K562 (cell line): ENCODE data around the gene MFSD11. TPM values are rescaled to one million over a fixed set of nuclear protein-coding genes. Genes with fewer than 3 reads are reported as not detected.
A peak's percentile ranks its signal among the peaks of the same experiment; 100 is the strongest.

ENCODE experiments used
- CREM ChIP-seq: IDR thresholded peaks from 2 replicates; pipeline ENCODE4 v1.6.1; 2014; ENCODE audit warnings: antibody characterized with exemption, low read depth
- FOSL1 ChIP-seq: fragments of 200-800 bp; sonication (Bioruptor generic); conservative IDR thresholded peaks from 2 replicates; pipeline ENCODE4 v1.6.1; 2016; ENCODE audit warnings: missing genetic modification characterization, missing compliant biosample characterization
- GATAD2A ChIP-seq: fragments of 450-650 bp; IDR thresholded peaks from 2 replicates; pipeline ENCODE4 v1.6.1; 2017
- RB1 ChIP-seq: fragments of 450-650 bp; IDR thresholded peaks from 2 replicates; pipeline ENCODE4 v1.6.1; 2017; ENCODE audit warnings: low read depth, mild to moderate bottlenecking
- SRF ChIP-seq, 2 experiments: fragments of 250-450, 450-650 bp in 1 of 2; sonication (Bioruptor Pico) in 1 of 2; sonication (generic) in 1 of 2; formaldehyde crosslinking; IDR thresholded peaks; 2 replicates each; pipeline versions ENCODE4 v1.5.0 to v1.5.1; 2020 to 2022; ENCODE audit warnings: mild to moderate bottlenecking in 1 of 2, missing genetic modification reagents in 1 of 2
- TAF9B ChIP-seq: fragments of 450-650 bp; IDR thresholded peaks from 2 replicates; pipeline ENCODE4 v1.6.1; 2018; ENCODE audit warnings: mild to moderate bottlenecking; ENCODE audit not compliant: partially characterized antibody
- ZKSCAN1 ChIP-seq: fragments of 150-350 bp; IDR thresholded peaks from 2 replicates; pipeline ENCODE4 v1.6.1; 2016; ENCODE audit warnings: low read depth, low read length
- ZNF347 ChIP-seq: fragments of 450-650 bp; formaldehyde crosslinking; IDR thresholded peaks from 2 replicates; pipeline ENCODE4 v1.4.0; 2020; ENCODE audit warnings: low read depth, mild to moderate bottlenecking, moderate library complexity
- ZNF589 ChIP-seq: fragments of 200-800 bp; sonication (Bioruptor generic); IDR thresholded peaks from 2 replicates; pipeline ENCODE4 v1.6.1; 2016; ENCODE audit warnings: low read depth, missing genetic modification characterization, missing compliant biosample characterization
- ZNF644 ChIP-seq: fragments of 200-800 bp; sonication (Bioruptor generic); IDR thresholded peaks from 2 replicates; pipeline ENCODE4 v1.6.1; 2016; ENCODE audit warnings: low read depth, missing genetic modification characterization, missing compliant biosample characterization
- polyA plus RNA-seq, 8 experiments: library from polyadenylated mRNA; depleted of rRNA in 4 of 8; stranded (reverse) in 5 of 8; unstranded in 3 of 8; fragments of >200 nt; fragmentation: Nextera tagmentation in 2 of 8; fragmentation: Illumina TruSeq in 1 of 8; extraction: Ambion mirVana in 2 of 8; extraction: Trizol in 1 of 8; gene quantifications; 2 replicates each; pipeline versions ENCODE4 v1.2.1 to v1.2.3, GENCODE V29; 2011 to 2014; ENCODE audit warnings: inconsistent platforms in 1 of 8, missing spikeins in 1 of 8
- total RNA-seq, 7 experiments: library from RNA; depleted of rRNA in 6 of 7; stranded (reverse); fragments of >200 nt in 6 of 7; fragmentation: Illumina TruSeq in 2 of 7; extraction: Trizol in 2 of 7; gene quantifications; 2 replicates each; pipeline versions ENCODE4 v1.2.1 to v1.2.3, GENCODE V29; 2011 to 2021; ENCODE audit warnings: low replicate concordance in 1 of 7
- TF ChIP-seq, protein P1 (sequence below), 2 experiments: fragments of 150-350 bp in 1 of 2; IDR thresholded peaks; 2 replicates each; pipeline ENCODE4 v1.6.1; 2012 to 2016; ENCODE audit warnings: low read depth in 2 of 2, low read length in 2 of 2, mild to moderate bottlenecking in 1 of 2, moderate library complexity in 1 of 2
- TF ChIP-seq, protein P2 (sequence below): fragments of 450-650 bp; IDR thresholded peaks from 2 replicates; pipeline ENCODE4 v1.6.1; 2016; ENCODE audit warnings: low read depth, mild to moderate bottlenecking, moderate library complexity
- TF ChIP-seq, protein P3 (sequence below), 3 experiments: IDR thresholded peaks in 2 of 3; conservative IDR thresholded peaks in 1 of 3; 2 replicates each; pipeline ENCODE4 v1.5.1; 2011 to 2012; ENCODE audit warnings: low read length in 3 of 3, mild to moderate bottlenecking in 3 of 3, control low read depth in 2 of 3, improper control_type of control experiment in 1 of 3, inconsistent platforms in 1 of 3, low read depth in 1 of 3, mixed read lengths in 1 of 3, moderate library complexity in 1 of 3; ENCODE audit not compliant: insufficient read depth in 2 of 3
- TF ChIP-seq, protein P4 (sequence below): sonication (generic); formaldehyde crosslinking; IDR thresholded peaks from 2 replicates; pipeline ENCODE4 v1.8.0; 2023; ENCODE audit warnings: missing genetic modification reagents, mild to moderate bottlenecking, borderline replicate concordance

The MFSD11 gene
- total and polyA plus RNA-seq, 9 of the 15 experiments (the other 6 are each of a cell fraction or from before 2014, with no cell fraction given): 14.4 to 24.5 (median 19.9) TPM

DNA sequence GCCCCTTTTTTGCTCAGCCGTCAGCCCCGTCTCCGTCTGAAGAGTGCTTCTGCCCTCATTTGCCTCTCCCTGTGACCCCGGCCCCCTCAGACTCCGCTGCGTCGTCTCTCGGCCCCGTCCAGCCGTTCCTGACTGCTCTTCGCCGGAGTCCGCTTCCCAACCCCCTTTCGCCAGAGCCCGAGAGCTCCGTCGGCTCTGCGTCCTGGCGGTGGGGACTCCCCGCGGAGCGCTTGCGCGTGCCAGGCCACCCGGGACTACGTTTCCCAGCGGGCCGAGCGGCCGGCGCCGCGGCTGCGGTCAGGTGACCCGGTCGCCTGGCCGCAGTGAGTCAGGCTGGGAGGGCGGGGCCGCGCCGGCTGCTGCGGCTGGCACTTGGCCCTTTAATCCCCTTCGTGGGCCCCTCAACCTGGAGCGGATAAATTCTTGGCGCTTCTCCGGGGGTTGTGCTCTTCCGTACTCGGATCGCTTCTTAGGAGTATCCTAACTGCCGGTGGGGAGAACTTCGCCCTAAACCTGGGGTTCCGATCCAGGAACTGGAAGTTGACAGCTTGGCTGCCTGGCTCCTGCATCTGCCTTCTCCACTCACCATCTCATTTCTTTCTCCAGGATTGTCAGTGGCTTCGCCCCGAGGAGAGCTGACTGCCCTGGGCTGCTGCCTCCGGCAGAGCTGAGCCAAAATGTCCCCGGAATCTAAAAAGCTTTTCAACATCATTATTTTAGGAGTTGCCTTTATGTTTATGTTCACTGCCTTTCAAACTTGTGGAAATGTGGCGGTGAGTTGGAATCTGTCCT, at the start of gene MFSD11 (continued):
- TF ChIP-seq GATAD2A (no peak), FOSL1 (tag) (peak; percentile 98), SRF (CRISPR knock-in tag; IDR thresholded peaks at IDR 0.05) (no peak), ZNF347 (CRISPR knock-in tag) (no peak), CREM (peak; percentile 84), RB1 (no peak; the same call in 1 of the 2 replicates), TAF9B (no peak), ZNF589 (no peak), ZKSCAN1 (no peak), ZNF644 (no peak)
- TF ChIP-seq, protein P1, sequence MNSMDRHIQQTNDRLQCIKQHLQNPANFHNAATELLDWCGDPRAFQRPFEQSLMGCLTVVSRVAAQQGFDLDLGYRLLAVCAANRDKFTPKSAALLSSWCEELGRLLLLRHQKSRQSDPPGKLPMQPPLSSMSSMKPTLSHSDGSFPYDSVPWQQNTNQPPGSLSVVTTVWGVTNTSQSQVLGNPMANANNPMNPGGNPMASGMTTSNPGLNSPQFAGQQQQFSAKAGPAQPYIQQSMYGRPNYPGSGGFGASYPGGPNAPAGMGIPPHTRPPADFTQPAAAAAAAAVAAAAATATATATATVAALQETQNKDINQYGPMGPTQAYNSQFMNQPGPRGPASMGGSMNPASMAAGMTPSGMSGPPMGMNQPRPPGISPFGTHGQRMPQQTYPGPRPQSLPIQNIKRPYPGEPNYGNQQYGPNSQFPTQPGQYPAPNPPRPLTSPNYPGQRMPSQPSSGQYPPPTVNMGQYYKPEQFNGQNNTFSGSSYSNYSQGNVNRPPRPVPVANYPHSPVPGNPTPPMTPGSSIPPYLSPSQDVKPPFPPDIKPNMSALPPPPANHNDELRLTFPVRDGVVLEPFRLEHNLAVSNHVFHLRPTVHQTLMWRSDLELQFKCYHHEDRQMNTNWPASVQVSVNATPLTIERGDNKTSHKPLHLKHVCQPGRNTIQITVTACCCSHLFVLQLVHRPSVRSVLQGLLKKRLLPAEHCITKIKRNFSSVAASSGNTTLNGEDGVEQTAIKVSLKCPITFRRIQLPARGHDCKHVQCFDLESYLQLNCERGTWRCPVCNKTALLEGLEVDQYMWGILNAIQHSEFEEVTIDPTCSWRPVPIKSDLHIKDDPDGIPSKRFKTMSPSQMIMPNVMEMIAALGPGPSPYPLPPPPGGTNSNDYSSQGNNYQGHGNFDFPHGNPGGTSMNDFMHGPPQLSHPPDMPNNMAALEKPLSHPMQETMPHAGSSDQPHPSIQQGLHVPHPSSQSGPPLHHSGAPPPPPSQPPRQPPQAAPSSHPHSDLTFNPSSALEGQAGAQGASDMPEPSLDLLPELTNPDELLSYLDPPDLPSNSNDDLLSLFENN (IDR thresholded peaks at IDR 0.05; ENCODE audit: low read depth in 2 of 2, low read length in 2 of 2): no peak
- TF ChIP-seq, protein P2, sequence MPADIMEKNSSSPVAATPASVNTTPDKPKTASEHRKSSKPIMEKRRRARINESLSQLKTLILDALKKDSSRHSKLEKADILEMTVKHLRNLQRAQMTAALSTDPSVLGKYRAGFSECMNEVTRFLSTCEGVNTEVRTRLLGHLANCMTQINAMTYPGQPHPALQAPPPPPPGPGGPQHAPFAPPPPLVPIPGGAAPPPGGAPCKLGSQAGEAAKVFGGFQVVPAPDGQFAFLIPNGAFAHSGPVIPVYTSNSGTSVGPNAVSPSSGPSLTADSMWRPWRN: no peak
- TF ChIP-seq, protein P3, sequence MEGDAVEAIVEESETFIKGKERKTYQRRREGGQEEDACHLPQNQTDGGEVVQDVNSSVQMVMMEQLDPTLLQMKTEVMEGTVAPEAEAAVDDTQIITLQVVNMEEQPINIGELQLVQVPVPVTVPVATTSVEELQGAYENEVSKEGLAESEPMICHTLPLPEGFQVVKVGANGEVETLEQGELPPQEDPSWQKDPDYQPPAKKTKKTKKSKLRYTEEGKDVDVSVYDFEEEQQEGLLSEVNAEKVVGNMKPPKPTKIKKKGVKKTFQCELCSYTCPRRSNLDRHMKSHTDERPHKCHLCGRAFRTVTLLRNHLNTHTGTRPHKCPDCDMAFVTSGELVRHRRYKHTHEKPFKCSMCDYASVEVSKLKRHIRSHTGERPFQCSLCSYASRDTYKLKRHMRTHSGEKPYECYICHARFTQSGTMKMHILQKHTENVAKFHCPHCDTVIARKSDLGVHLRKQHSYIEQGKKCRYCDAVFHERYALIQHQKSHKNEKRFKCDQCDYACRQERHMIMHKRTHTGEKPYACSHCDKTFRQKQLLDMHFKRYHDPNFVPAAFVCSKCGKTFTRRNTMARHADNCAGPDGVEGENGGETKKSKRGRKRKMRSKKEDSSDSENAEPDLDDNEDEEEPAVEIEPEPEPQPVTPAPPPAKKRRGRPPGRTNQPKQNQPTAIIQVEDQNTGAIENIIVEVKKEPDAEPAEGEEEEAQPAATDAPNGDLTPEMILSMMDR (IDR thresholded peaks at IDR 0.05 in 2 of 3, conservative IDR thresholded peaks at IDR 0.05 in 1 of 3; ENCODE audit: insufficient read depth in 2 of 3, low read depth in 1 of 3, low read length in 3 of 3): peak in 1 of 3 experiments; percentile 5; a peak in 1 of 6 replicates
- TF ChIP-seq, protein P4, sequence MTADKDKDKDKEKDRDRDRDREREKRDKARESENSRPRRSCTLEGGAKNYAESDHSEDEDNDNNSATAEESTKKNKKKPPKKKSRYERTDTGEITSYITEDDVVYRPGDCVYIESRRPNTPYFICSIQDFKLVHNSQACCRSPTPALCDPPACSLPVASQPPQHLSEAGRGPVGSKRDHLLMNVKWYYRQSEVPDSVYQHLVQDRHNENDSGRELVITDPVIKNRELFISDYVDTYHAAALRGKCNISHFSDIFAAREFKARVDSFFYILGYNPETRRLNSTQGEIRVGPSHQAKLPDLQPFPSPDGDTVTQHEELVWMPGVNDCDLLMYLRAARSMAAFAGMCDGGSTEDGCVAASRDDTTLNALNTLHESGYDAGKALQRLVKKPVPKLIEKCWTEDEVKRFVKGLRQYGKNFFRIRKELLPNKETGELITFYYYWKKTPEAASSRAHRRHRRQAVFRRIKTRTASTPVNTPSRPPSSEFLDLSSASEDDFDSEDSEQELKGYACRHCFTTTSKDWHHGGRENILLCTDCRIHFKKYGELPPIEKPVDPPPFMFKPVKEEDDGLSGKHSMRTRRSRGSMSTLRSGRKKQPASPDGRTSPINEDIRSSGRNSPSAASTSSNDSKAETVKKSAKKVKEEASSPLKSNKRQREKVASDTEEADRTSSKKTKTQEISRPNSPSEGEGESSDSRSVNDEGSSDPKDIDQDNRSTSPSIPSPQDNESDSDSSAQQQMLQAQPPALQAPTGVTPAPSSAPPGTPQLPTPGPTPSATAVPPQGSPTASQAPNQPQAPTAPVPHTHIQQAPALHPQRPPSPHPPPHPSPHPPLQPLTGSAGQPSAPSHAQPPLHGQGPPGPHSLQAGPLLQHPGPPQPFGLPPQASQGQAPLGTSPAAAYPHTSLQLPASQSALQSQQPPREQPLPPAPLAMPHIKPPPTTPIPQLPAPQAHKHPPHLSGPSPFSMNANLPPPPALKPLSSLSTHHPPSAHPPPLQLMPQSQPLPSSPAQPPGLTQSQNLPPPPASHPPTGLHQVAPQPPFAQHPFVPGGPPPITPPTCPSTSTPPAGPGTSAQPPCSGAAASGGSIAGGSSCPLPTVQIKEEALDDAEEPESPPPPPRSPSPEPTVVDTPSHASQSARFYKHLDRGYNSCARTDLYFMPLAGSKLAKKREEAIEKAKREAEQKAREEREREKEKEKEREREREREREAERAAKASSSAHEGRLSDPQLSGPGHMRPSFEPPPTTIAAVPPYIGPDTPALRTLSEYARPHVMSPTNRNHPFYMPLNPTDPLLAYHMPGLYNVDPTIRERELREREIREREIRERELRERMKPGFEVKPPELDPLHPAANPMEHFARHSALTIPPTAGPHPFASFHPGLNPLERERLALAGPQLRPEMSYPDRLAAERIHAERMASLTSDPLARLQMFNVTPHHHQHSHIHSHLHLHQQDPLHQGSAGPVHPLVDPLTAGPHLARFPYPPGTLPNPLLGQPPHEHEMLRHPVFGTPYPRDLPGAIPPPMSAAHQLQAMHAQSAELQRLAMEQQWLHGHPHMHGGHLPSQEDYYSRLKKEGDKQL: no peak
